ENCODE data around the gene PDE4D. TPM values are rescaled to one million over a fixed set of nuclear protein-coding genes. Genes with fewer than 3 reads are reported as not detected.

Gene PDE4D
- total RNA-seq, 1 experiment from 2014 or later, result 2.1 TPM

DNA sequence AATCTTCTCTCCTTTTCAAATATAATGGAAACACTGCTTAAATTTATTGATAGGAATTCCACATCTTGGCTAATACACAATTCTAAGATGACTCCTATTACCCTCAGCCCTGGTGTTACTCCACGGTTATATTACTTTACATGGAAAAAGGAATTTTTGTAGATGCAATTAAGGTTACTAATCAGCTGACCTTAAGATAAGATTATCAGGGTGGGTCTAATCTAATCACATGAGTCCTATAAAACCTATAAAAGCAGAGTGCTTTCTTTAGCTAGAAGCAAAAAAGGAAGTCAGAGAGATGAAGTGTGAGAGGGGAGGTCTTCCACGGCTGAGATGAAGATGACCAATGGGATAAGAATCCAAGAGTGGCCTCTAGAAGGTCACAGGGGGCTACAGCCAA is 268.6 kb downstream of the PDE4D start:
- Mint-ChIP-seq H3K36me3 (ENCODE audit: insufficient read depth in 1 of 3, low read depth in 3 of 3) (no peaks in the 10 kb centered on the region; a peak in 1 of 7 replicates), H3K27me3 (ENCODE audit: low read depth) (no peaks in the 10 kb centered on the region; the same call in 1 of the 2 replicates), H3K27ac (no peak overlapping the region), H3K4me1 (peaks cover 5 to 6% of the 10 kb centered on the region in 2 experiments), H3K4me3 (no peak overlapping the region), H3K9me3 (peaks cover 3% of the 10 kb centered on the region in 2 experiments; a peak in 2 of 5 replicates)
- Histone ChIP-seq H3T11ph (ENCODE audit: low read length) (no peak overlapping the region), H3K4me2 (ENCODE audit: insufficient read depth, insufficient read length, low read length) (no peak overlapping the region), H2BK12ac (ENCODE audit: insufficient read length, low read depth, low read length) (no peak overlapping the region), H3K23ac (ENCODE audit: insufficient read length, low read depth, low read length) (no peak overlapping the region), H3K14ac (ENCODE audit: insufficient read depth, low read length) (no peak overlapping the region), H2AFZ (ENCODE audit: low read length) (no peak overlapping the region), H4K5ac (ENCODE audit: insufficient read length, low read depth, low read length) (no peak overlapping the region), H4K91ac (ENCODE audit: insufficient read length, low read depth, low read length) (no peak overlapping the region), H2BK15ac (ENCODE audit: low read depth, low read length) (no peak overlapping the region), H3K9ac (ENCODE audit: extremely low read depth, insufficient read length, low read length) (no peak overlapping the region), H3K27ac (ENCODE audit: insufficient read length, low read depth, low read length) (no peak overlapping the region), H3K79me2 (ENCODE audit: insufficient read depth, low read length) (no peaks in the 10 kb centered on the region), H2BK120ac (ENCODE audit: low read depth, low read length, poor library complexity, severe bottlenecking) (no peak overlapping the region), H3K18ac (ENCODE audit: insufficient read length, low read depth, low read length) (no peak overlapping the region), H3K4ac (ENCODE audit: low read depth, low read length) (no peak overlapping the region), H2BK20ac (ENCODE audit: low read depth, low read length, poor library complexity, severe bottlenecking) (no peak overlapping the region), H2AK5ac (ENCODE audit: insufficient read length, low read length) (no peak overlapping the region), H3K23me2 (ENCODE audit: insufficient read length, low read depth, low read length, poor library complexity, severe bottlenecking) (no peaks in the 10 kb centered on the region), H3K79me1 (ENCODE audit: insufficient read depth, low read depth, low read length, poor library complexity, severe bottlenecking) (no peaks in the 10 kb centered on the region), H4K8ac (replicated peaks; ENCODE audit: insufficient read length, low read depth, low read length) (no peak overlapping the region), H3K9me3 (ENCODE audit: control insufficient read depth, low read depth, low read length) (no peaks in the 10 kb centered on the region), H2BK5ac (ENCODE audit: insufficient read length, low read length) (no peak overlapping the region), H3K4me1 (ENCODE audit: insufficient read depth, low read length) (no peaks in the 10 kb centered on the region; the same call in 1 of the 2 replicates), H3K56ac (ENCODE audit: insufficient read length, low read depth, low read length) (no peak overlapping the region), H3K27me3 (ENCODE audit: insufficient read depth, low read length) (no peaks in the 10 kb centered on the region), H4K20me1 (ENCODE audit: control insufficient read depth, insufficient read depth, insufficient read length) (no peaks in the 10 kb centered on the region)
- no peak for DNase-seq
- TF ChIP-seq, protein P1, sequence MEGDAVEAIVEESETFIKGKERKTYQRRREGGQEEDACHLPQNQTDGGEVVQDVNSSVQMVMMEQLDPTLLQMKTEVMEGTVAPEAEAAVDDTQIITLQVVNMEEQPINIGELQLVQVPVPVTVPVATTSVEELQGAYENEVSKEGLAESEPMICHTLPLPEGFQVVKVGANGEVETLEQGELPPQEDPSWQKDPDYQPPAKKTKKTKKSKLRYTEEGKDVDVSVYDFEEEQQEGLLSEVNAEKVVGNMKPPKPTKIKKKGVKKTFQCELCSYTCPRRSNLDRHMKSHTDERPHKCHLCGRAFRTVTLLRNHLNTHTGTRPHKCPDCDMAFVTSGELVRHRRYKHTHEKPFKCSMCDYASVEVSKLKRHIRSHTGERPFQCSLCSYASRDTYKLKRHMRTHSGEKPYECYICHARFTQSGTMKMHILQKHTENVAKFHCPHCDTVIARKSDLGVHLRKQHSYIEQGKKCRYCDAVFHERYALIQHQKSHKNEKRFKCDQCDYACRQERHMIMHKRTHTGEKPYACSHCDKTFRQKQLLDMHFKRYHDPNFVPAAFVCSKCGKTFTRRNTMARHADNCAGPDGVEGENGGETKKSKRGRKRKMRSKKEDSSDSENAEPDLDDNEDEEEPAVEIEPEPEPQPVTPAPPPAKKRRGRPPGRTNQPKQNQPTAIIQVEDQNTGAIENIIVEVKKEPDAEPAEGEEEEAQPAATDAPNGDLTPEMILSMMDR (conservative IDR thresholded peaks at IDR 0.05), result no peak
- WGBS (ENCODE audit: extremely low coverage, insufficient read length, low lambda C conversion rate), result no CpG with 5 or more reads among the region's 2 CpGs
